ENCODE results near the gene PES1. TPM values are rescaled to one million over a fixed set of nuclear protein-coding genes. Genes with fewer than 3 reads are reported as not detected.

The PES1 gene
- total RNA-seq, 1 experiment from 2014 or later = 111 TPM

- intact Hi-C loops (cut with micrococcal nuclease; ENCODE audit: unreplicated experiment) = no loop called here
- Histone ChIP-seq H3K27me3 (ENCODE audit: control insufficient read depth, insufficient read depth, low read length) (no peaks in the 10 kb centered on the region), H3K4me1 (ENCODE audit: control insufficient read depth, insufficient read depth, low read length) (peaks cover 3% of the 10 kb centered on the region), H3K27ac (ENCODE audit: low read length) (no peak overlapping the region), H3K4me3 (ENCODE audit: low read depth in 2 of 2, low read length in 2 of 2) (no peak overlapping the region), H3K9me3 (ENCODE audit: control insufficient read depth, insufficient read depth, low read depth, low read length) (no peaks in the 10 kb centered on the region), H3K36me3 (ENCODE audit: control insufficient read depth, insufficient read depth, low read length) (no peaks in the 10 kb centered on the region)
- TF ChIP-seq, protein P1, sequence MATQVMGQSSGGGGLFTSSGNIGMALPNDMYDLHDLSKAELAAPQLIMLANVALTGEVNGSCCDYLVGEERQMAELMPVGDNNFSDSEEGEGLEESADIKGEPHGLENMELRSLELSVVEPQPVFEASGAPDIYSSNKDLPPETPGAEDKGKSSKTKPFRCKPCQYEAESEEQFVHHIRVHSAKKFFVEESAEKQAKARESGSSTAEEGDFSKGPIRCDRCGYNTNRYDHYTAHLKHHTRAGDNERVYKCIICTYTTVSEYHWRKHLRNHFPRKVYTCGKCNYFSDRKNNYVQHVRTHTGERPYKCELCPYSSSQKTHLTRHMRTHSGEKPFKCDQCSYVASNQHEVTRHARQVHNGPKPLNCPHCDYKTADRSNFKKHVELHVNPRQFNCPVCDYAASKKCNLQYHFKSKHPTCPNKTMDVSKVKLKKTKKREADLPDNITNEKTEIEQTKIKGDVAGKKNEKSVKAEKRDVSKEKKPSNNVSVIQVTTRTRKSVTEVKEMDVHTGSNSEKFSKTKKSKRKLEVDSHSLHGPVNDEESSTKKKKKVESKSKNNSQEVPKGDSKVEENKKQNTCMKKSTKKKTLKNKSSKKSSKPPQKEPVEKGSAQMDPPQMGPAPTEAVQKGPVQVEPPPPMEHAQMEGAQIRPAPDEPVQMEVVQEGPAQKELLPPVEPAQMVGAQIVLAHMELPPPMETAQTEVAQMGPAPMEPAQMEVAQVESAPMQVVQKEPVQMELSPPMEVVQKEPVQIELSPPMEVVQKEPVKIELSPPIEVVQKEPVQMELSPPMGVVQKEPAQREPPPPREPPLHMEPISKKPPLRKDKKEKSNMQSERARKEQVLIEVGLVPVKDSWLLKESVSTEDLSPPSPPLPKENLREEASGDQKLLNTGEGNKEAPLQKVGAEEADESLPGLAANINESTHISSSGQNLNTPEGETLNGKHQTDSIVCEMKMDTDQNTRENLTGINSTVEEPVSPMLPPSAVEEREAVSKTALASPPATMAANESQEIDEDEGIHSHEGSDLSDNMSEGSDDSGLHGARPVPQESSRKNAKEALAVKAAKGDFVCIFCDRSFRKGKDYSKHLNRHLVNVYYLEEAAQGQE (IDR thresholded peaks at IDR 0.05; ENCODE audit: insufficient read depth in 1 of 2, low read depth in 2 of 2, low read length in 1 of 2) = no peak
- TF ChIP-seq POLR2AphosphoS5 (IDR thresholded peaks at IDR 0.05; ENCODE audit: low read depth, low read length) (no peak), SIN3A (IDR thresholded peaks at IDR 0.05; ENCODE audit: borderline replicate concordance, insufficient read depth, low read depth, low read length) (no peak)
- TF ChIP-seq, protein P2, sequence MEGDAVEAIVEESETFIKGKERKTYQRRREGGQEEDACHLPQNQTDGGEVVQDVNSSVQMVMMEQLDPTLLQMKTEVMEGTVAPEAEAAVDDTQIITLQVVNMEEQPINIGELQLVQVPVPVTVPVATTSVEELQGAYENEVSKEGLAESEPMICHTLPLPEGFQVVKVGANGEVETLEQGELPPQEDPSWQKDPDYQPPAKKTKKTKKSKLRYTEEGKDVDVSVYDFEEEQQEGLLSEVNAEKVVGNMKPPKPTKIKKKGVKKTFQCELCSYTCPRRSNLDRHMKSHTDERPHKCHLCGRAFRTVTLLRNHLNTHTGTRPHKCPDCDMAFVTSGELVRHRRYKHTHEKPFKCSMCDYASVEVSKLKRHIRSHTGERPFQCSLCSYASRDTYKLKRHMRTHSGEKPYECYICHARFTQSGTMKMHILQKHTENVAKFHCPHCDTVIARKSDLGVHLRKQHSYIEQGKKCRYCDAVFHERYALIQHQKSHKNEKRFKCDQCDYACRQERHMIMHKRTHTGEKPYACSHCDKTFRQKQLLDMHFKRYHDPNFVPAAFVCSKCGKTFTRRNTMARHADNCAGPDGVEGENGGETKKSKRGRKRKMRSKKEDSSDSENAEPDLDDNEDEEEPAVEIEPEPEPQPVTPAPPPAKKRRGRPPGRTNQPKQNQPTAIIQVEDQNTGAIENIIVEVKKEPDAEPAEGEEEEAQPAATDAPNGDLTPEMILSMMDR (IDR thresholded peaks at IDR 0.05) = no peak
- BruUV-seq (replicated peaks) = no TSS peak
- ATAC-seq (no peak), DNase-seq (ENCODE audit: low read depth, low spot score) (no peak)
- POLR2A ChIA-PET = no interaction called here
- in situ Hi-C loops (cut with HindIII; ENCODE audit: low pct_unique_long_range_greater_than_20kb, low sequenced_read_pairs) = no loop called here
- CTCF ChIA-PET = no interaction called here
These were observed 13.0 kb upstream of the PES1 start for GRCh38 chr22:30604723-30605122.

DNA sequence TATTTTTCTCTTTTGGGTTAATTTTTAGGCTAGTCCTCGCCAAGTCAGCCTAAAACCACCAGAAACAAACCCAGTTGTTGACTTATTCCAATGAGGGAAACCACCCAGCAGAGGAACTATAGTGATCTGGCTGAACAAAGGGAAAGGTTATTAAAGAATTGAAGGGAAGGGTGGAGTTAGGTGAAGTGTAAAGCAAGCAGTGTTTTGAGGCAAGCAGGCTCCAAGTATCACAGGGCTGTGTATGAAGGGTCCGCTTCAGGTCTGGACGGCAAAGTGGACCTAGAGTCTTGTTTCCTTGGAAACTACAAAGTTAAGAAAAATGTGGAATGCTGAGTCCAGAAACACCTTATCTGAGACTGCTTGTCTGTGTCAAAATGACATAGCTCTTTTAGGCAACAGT, 12.1 kb upstream of the PES1 start:
- ATAC-seq = no peak

More for the DNA sequence above, 12.1 kb upstream of the PES1 start:
- H3K4me3 ChIP-seq (ENCODE audit: low read depth in 2 of 2, low read length in 2 of 2) = no peak overlapping the region
- intact Hi-C loops (cut with micrococcal nuclease; ENCODE audit: unreplicated experiment) = no loop called here
- H3K27me3 ChIP-seq (ENCODE audit: control insufficient read depth, insufficient read depth, low read length) = no peaks in the 10 kb centered on the region
- no peaks in the 10 kb centered on the region for H3K9me3 ChIP-seq (ENCODE audit: control insufficient read depth, insufficient read depth, low read depth, low read length)
- DNase-seq (ENCODE audit: low read depth, low spot score) = no peak
- in situ Hi-C loops (cut with HindIII; ENCODE audit: low pct_unique_long_range_greater_than_20kb, low sequenced_read_pairs) = no loop called here
- H3K4me1 ChIP-seq (ENCODE audit: control insufficient read depth, insufficient read depth, low read length) = peaks cover 3% of the 10 kb centered on the region
- H3K36me3 ChIP-seq (ENCODE audit: control insufficient read depth, insufficient read depth, low read length) = no peaks in the 10 kb centered on the region
- BruUV-seq (replicated peaks) = no TSS peak
- no peak overlapping the region for H3K27ac ChIP-seq (ENCODE audit: low read length)
- no peak for TF ChIP-seq TCF7L2 (IDR thresholded peaks at IDR 0.05; ENCODE audit: low read depth, low read length)
- TF ChIP-seq, protein P2 (IDR thresholded peaks at IDR 0.05) = no peak
- ChIA-PET POLR2A (no interaction called here), CTCF (interaction anchor here (0.7 kb wide), 1 partner anchor 196 kb away, joined by 3 read pairs; no protein-coding TSS in a partner anchor)
